Measurements from ENCODE around the gene LY6G6F.

The LY6G6F gene

GRCh38 chr6:31727034-31727716 lies 20.5 kb downstream of the LY6G6F start:
- DNase-seq: no peak

GRCh38 chr6:31727717-31728671 lies 21.3 kb downstream of the LY6G6F start:
- DNase-seq: no peak

GRCh38 chr6:31728767-31729514 lies 22.3 kb downstream of the LY6G6F start, which contains the start of gene DDAH2:
TSS of gene DDAH2 (minus strand) at chr6:31729299. CDS start at chr6:31729161, 138 bp downstream.
- no peak for DNase-seq

- no peak for DNase-seq
Measured at GRCh38 chr6:31729515-31729978, 22.9 kb downstream of the LY6G6F start.

GRCh38 chr6:31729979-31730630 lies 23.4 kb downstream of the LY6G6F start:
- no peak for DNase-seq

- DNase-seq: no peak
Measured at GRCh38 chr6:31730631-31731086, 24.0 kb downstream of the LY6G6F start.

GRCh38 chr6:31732029-31732428 lies 25.4 kb downstream of the LY6G6F start:
- DNase-seq: no peak

- DNase-seq: no peak
Measured at GRCh38 chr6:31733734-31734133, 27.1 kb downstream of the LY6G6F start.

GRCh38 chr6:31734247-31734820 lies 27.7 kb downstream of the LY6G6F start:
- DNase-seq: no peak

- no peak for DNase-seq
Measured at GRCh38 chr6:31734821-31735406, 28.2 kb downstream of the LY6G6F start.

- DNase-seq: no peak
Measured at GRCh38 chr6:31736021-31736767, 29.5 kb downstream of the LY6G6F start, which contains the start of gene CLIC1. TSS of gene CLIC1 (minus strand) at chr6:31736530. CDS start at chr6:31736300, 230 bp downstream.

- no peak for DNase-seq
Measured at GRCh38 chr6:31736768-31737314, 30.2 kb downstream of the LY6G6F start.

- no peak for DNase-seq
Measured at GRCh38 chr6:31737315-31737990, 30.8 kb downstream of the LY6G6F start.

GRCh38 chr6:31737991-31738979 lies 31.6 kb downstream of the LY6G6F start:
- DNase-seq: no peak

GRCh38 chr6:31739639-31740396 lies 33.2 kb downstream of the LY6G6F start, which contains the start of gene MSH5:
TSS of gene MSH5 (plus strand) at chr6:31740005. CDS start at chr6:31740467, 462 bp downstream.
- peak; percentile 93 to 98 for DNase-seq

- no peak for DNase-seq
Measured at GRCh38 chr6:31740397-31741223, 33.9 kb downstream of the LY6G6F start.

GRCh38 chr6:31741815-31742214 lies 35.1 kb downstream of the LY6G6F start:
- DNase-seq: no peak
